ENCODE results near the gene CAB39. TPM values are rescaled to one million over a fixed set of nuclear protein-coding genes. Genes with fewer than 3 reads are reported as not detected.

The CAB39 gene
- total RNA-seq, 4 donors from 2014 or later, result 53.0 to 67.1 (median 59.5) TPM

DNA sequence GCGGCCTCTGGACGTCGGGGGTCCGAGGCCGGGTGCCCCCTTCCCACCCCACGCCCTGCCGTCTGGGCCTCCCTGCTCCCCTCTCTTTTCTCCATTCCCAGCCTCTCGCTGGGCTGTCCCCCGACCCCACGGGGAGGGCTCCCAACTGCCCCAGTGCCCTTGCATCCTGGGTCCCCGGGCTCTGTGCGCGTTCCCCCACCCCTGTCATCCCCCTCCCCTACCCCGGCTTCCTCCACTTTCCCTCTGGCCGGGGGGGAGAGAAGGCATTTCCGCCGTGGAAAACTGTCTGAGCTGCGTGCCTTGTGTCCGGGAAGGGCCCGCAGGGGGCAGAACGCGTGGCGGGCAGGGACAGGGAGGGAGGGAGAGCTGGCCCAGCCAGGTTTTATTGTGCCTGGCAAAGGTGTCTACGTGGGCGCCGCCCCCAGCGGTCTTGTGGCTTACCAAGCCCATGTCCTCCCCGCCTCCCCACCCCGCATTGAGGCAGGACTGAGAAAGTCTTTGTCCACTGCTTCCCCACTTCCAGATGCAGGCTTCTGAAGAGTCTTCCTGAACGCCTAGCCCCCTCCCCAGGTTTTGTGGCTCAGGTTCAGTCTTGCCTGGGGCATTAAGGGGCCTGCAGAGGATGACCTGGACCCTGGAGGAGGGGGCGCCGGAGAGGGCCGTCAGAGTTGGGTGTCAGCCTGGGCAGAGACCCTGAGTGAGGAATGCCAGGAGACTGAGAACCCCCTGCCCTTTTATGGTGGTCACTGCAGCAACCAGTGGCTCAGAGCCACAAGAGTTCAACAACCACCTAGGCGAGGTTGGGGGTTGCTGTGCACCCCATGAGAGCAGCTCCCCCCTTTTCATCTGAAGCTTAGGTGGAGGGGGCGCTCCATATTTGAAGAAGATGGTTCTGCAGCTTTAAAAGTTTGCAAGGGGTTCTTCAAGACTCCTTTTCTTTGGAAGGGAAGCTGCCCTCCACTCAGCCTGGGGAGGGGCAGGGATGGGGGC is 153.4 kb downstream of the CAB39 start:
- 23% methylated on average over 35 of the region's 35 CpGs for WGBS
- Histone ChIP-seq H3K27me3 (peaks cover 17% of the 10 kb centered on the region), H3K9me3 (no peaks in the 10 kb centered on the region)

DNA sequence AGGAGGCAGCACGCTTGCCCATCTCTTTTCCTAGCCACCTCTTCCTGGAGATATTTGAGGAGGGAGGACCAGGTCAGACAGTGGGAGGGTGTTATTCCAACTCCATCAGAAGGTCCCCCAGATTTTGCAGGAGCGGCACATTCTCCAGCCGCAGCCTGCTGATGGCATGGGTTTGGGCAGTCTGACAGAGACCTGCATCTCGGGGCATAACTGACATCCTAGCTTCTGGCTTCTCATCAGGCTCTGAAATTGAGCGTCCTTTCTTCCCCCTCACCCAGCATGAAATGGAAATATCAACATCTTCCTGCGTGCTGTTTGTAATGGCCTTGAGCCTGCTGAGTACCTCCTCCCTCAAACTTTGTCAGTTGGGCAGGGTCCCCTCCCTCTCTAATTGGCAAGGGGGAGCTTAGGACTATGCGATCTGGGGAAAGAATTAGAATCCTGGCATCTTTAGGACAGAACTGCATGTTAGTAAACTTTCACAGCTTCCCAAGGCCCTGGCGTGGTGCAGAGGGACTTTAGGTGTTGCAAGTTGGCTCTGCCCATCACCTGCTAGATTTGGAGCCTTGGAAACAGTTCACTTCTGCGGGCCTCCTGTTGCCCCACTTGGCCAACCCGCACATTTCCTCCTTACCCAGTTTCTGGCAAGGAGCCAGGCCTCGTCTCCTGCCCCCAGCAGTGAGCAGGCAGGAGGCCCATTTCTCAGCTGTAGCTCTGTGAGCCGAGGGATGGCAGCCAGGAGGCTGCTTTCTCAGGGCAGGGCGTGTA is 154.3 kb downstream of the CAB39 start:
- TF ChIP-seq, protein P1, sequence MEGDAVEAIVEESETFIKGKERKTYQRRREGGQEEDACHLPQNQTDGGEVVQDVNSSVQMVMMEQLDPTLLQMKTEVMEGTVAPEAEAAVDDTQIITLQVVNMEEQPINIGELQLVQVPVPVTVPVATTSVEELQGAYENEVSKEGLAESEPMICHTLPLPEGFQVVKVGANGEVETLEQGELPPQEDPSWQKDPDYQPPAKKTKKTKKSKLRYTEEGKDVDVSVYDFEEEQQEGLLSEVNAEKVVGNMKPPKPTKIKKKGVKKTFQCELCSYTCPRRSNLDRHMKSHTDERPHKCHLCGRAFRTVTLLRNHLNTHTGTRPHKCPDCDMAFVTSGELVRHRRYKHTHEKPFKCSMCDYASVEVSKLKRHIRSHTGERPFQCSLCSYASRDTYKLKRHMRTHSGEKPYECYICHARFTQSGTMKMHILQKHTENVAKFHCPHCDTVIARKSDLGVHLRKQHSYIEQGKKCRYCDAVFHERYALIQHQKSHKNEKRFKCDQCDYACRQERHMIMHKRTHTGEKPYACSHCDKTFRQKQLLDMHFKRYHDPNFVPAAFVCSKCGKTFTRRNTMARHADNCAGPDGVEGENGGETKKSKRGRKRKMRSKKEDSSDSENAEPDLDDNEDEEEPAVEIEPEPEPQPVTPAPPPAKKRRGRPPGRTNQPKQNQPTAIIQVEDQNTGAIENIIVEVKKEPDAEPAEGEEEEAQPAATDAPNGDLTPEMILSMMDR (IDR thresholded peaks at IDR 0.05), result no peak
- TF ChIP-seq POLR2AphosphoS5 (IDR thresholded peaks at IDR 0.05) (no peak), EP300 (IDR thresholded peaks at IDR 0.05) (no peak), POLR2A (IDR thresholded peaks at IDR 0.05) (no peak)
- no peaks in the 10 kb centered on the region for H3K9me3 ChIP-seq
- peaks cover 13% of the 10 kb centered on the region for H3K27me3 ChIP-seq
- 32% methylated on average over 12 of the region's 13 CpGs for WGBS
- no peak overlapping the region for H3K4me3 ChIP-seq
- no peak for DNase-seq (ENCODE audit: low spot score in 2 of 2)
- no peaks in the 10 kb centered on the region for H3K36me3 ChIP-seq
- no peak overlapping the region for H3K27ac ChIP-seq
- H3K4me1 ChIP-seq, result peaks cover 40% of the 10 kb centered on the region

More for the DNA sequence above, 153.4 kb downstream of the CAB39 start:
- Histone ChIP-seq H3K4me1 (peaks cover 38% of the 10 kb centered on the region), H3K27ac (no peak overlapping the region), H3K4me3 (peak overlapping the region; percentile 67), H3K36me3 (no peaks in the 10 kb centered on the region)
- no peak for DNase-seq (ENCODE audit: low spot score in 2 of 2)
- TF ChIP-seq POLR2A (IDR thresholded peaks at IDR 0.05) (no peak), POLR2AphosphoS5 (IDR thresholded peaks at IDR 0.05) (no peak), EP300 (IDR thresholded peaks at IDR 0.05) (no peak)
- TF ChIP-seq, protein P1 (IDR thresholded peaks at IDR 0.05), result no peak

DNA sequence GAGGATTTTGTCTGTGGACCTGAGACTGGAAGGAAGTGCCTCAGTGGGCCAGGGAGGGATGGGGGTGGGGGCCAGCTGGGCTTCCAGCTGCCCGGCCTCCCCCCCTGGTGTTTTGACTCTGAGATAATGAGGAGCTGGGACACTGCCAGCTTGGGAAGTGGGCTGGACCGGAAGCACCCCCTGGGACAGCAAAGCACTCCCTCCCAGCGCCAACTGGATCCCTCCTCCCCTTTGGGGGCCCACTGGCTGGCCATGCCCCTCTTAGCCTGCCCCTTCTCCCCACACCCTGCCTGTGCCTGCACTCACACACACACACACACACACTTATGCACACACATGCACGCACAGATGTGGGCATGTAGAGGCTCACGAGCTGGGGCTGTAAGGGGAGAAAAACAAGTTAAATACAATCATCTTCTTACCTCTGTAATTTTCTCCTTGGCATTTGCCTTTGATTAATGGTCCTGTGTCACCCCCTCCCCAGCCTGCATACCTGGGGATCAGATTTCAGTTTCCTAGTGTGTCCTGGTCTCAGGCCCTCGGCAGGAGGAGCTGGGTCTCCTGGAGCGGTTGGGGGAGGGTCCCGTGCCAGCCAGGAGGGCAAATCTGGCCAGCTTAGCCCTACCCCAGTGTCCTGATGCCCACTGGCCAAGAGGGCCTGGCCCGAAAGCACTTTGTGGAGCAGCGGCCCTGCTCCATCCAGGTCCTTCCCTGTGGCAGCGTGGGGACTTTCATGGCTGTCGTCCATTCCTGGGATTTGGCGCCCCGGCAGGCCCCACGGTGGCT is 155.7 kb downstream of the CAB39 start:
- 88% methylated on average over 15 of the region's 15 CpGs for WGBS
- no peaks in the 10 kb centered on the region for H3K36me3 ChIP-seq
- H3K27me3 ChIP-seq, result peaks cover 11% of the 10 kb centered on the region
- H3K27ac ChIP-seq, result no peak overlapping the region
- peaks cover 40% of the 10 kb centered on the region for H3K4me1 ChIP-seq
- DNase-seq (ENCODE audit: low spot score in 2 of 2), result peak in 1 of 2 donors; percentile 70
- TF ChIP-seq EP300 (IDR thresholded peaks at IDR 0.05) (no peak), POLR2A (IDR thresholded peaks at IDR 0.05) (no peak), POLR2AphosphoS5 (IDR thresholded peaks at IDR 0.05) (no peak)
- TF ChIP-seq, protein P1 (IDR thresholded peaks at IDR 0.05), result no peak
- no peaks in the 10 kb centered on the region for H3K9me3 ChIP-seq
- no peak overlapping the region for H3K4me3 ChIP-seq

DNA sequence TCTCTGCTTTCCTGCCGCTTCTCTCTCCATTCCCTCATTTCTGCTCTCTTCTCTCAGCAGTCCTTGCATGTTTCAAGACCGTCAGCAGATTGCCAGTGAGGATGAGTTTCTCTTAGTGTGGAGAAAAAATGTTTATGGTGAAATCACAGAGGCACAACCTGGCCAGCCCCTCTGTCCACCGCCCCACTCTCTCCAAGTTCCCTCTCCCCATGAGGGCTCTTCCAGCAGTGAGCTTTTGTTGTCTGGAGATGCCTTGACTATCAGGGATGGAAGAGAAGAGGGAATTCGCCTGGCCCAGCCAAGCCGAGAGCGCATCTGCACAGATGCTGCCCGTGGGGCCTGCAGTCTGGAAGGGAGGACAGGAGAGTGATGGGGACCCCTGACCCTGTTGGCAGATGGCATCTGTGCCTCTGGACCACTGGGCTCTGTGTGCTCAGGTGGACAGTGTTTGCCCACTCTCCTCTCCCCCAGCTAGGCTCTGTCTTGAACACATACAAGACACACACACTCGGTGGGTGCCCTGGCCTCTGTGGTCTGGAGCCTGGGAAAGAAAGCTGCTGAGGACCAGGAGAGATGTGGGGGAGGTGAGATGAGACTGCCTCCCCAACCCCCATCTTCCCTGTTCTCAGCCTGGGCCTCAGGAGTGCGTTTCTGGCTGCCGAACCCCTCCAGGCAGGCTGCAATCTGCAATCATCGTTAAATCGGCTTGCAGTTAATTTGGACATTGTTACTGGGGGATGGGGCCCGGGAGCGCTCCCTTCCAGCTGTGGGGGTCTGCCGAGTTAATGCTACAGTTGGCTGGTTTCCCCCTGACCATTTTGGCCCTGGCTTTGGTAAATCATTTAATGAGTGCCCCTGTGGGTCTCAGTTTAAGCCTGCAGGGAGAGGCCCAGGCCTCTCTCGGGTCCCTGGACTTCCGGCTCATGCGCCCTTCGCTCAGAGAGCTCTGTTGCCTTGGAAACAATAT is 156.6 kb downstream of the CAB39 start:
- H3K9me3 ChIP-seq, result no peaks in the 10 kb centered on the region
- H3K36me3 ChIP-seq, result no peaks in the 10 kb centered on the region
- 90% methylated on average over 11 of the region's 19 CpGs for WGBS
- DNase-seq (ENCODE audit: low spot score in 2 of 2), result peak in 1 of 2 donors; percentile 61
- no peak overlapping the region for H3K4me3 ChIP-seq
- no peak for TF ChIP-seq EP300 (IDR thresholded peaks at IDR 0.05)
- TF ChIP-seq POLR2AphosphoS5 (IDR thresholded peaks at IDR 0.05), result no peak
- TF ChIP-seq, protein P1 (IDR thresholded peaks at IDR 0.05), result no peak
- TF ChIP-seq POLR2A (IDR thresholded peaks at IDR 0.05), result no peak
- H3K27me3 ChIP-seq, result peaks cover 2% of the 10 kb centered on the region
- no peak overlapping the region for H3K27ac ChIP-seq
- H3K4me1 ChIP-seq, result peaks cover 39% of the 10 kb centered on the region
